HG03064 (cell line): ENCODE measurements around the gene CTAG1A.
"Not testable (repeated sequence)": the region's sequence is repeated elsewhere in the genome, so short reads cannot be mapped to it uniquely, and the experiment has no call there.

Experiments
- ATAC-seq: cut with Tn5 transposase; IDR thresholded peaks from one replicate; pipeline ENCODE4 v1.9.1; 2021; ENCODE audit warnings: low read depth; ENCODE audit not compliant: unreplicated experiment

The CTAG1A gene

GRCh38 chrX:154570361-154570760 lies 14.6 kb upstream of the CTAG1A start:
- ATAC-seq, result not testable (repeated sequence)

- not testable (repeated sequence) for ATAC-seq
Observed at GRCh38 chrX:154573061-154573460, 11.9 kb upstream of the CTAG1A start.

- ATAC-seq, result not testable (repeated sequence)
Observed at GRCh38 chrX:154575076-154575475, 9.9 kb upstream of the CTAG1A start.

- ATAC-seq, result not testable (repeated sequence)
Observed at GRCh38 chrX:154582994-154583393, 1.9 kb upstream of the CTAG1A start.

GRCh38 chrX:154590415-154590814 lies 5.5 kb downstream of the CTAG1A start:
- not testable (repeated sequence) for ATAC-seq

- no peak for ATAC-seq
Observed at GRCh38 chrX:154592505-154592904, 7.6 kb downstream of the CTAG1A start.

GRCh38 chrX:154593201-154593600 lies 8.3 kb downstream of the CTAG1A start:
- no peak for ATAC-seq

- no peak for ATAC-seq
Observed at GRCh38 chrX:154594491-154594890, 9.6 kb downstream of the CTAG1A start.

GRCh38 chrX:154595559-154596249 lies 10.8 kb downstream of the CTAG1A start:
- no peak for ATAC-seq

GRCh38 chrX:154596290-154596929 lies 11.5 kb downstream of the CTAG1A start:
- no peak for ATAC-seq

- ATAC-seq, result no peak
Observed at GRCh38 chrX:154597221-154597620, 12.3 kb downstream of the CTAG1A start.

- ATAC-seq, result no peak
Observed at GRCh38 chrX:154598656-154599055, 13.7 kb downstream of the CTAG1A start.

GRCh38 chrX:154599531-154599930 lies 14.6 kb downstream of the CTAG1A start:
- ATAC-seq, result no peak

- no peak for ATAC-seq
Observed at GRCh38 chrX:154600759-154601374, 15.9 kb downstream of the CTAG1A start.

- ATAC-seq, result no peak
Observed at GRCh38 chrX:154602226-154602625, 17.3 kb downstream of the CTAG1A start.

- ATAC-seq, result no peak
Observed at GRCh38 chrX:154602766-154603437, 18.0 kb downstream of the CTAG1A start.

- ATAC-seq, result no peak
Observed at GRCh38 chrX:154603438-154604430, 18.8 kb downstream of the CTAG1A start.

- ATAC-seq, result no peak
Observed at GRCh38 chrX:154605566-154605965, 20.6 kb downstream of the CTAG1A start.

GRCh38 chrX:154607370-154607769 lies 22.4 kb downstream of the CTAG1A start:
- no peak for ATAC-seq

GRCh38 chrX:154607976-154608375 lies 23.0 kb downstream of the CTAG1A start:
- ATAC-seq, result not testable (repeated sequence)
